GM18951 (cell line): Measurements from ENCODE around the gene FAM83B.

Experiments
- POLR2A ChIP-seq: IDR thresholded peaks from 4 replicates; pipeline ENCODE4 v1.6.1; 2011; ENCODE audit warnings: mild to moderate bottlenecking; ENCODE audit not compliant: insufficient read length, insufficient read depth; ENCODE audit errors: extremely low read depth
- in situ Hi-C: fragments of 300-500 bp; cut with MboI; formaldehyde crosslinking; loops from one replicate; pipeline ENCODE4 v1.12.0; 2022; ENCODE audit warnings: low sequenced_read_pairs, mixed read lengths, inconsistent platforms; ENCODE audit not compliant: unreplicated experiment

FAM83B gene

GRCh38 chr6:54896302-54896701 lies 49.7 kb downstream of the FAM83B start:
- in situ Hi-C loops: no loop called here
- TF ChIP-seq POLR2A: no peak

GRCh38 chr6:54897462-54898189 lies 51.1 kb downstream of the FAM83B start:
- in situ Hi-C loops: no loop called here
- TF ChIP-seq POLR2A: no peak

- in situ Hi-C loops: no loop called here
- TF ChIP-seq POLR2A: no peak
Observed at GRCh38 chr6:54898767-54899166, 52.2 kb downstream of the FAM83B start.

- no peak for TF ChIP-seq POLR2A
Observed at GRCh38 chr6:54899442-54899841, 52.9 kb downstream of the FAM83B start.

GRCh38 chr6:54899986-54900385 lies 53.4 kb downstream of the FAM83B start:
- TF ChIP-seq POLR2A: no peak
- in situ Hi-C loops: no loop called here

More at GRCh38 chr6:54899442-54899841, 52.9 kb downstream of the FAM83B start:
- in situ Hi-C loops: no loop called here

GRCh38 chr6:54900666-54901065 lies 54.1 kb downstream of the FAM83B start:
- in situ Hi-C loops: no loop called here
- TF ChIP-seq POLR2A: no peak

- in situ Hi-C loops: no loop called here
- no peak for TF ChIP-seq POLR2A
Observed at GRCh38 chr6:54903884-54904283, 57.3 kb downstream of the FAM83B start.

GRCh38 chr6:54907355-54907754 lies 60.8 kb downstream of the FAM83B start:
- no peak for TF ChIP-seq POLR2A
- in situ Hi-C loops: no loop called here

GRCh38 chr6:54909184-54909583 lies 62.6 kb downstream of the FAM83B start:
- no peak for TF ChIP-seq POLR2A
- in situ Hi-C loops: no loop called here

- in situ Hi-C loops: no loop called here
- no peak for TF ChIP-seq POLR2A
Observed at GRCh38 chr6:54910431-54910884, 63.9 kb downstream of the FAM83B start.

GRCh38 chr6:54910921-54911320 lies 64.3 kb downstream of the FAM83B start:
- in situ Hi-C loops: no loop called here
- TF ChIP-seq POLR2A: no peak

- in situ Hi-C loops: no loop called here
- TF ChIP-seq POLR2A: no peak
Observed at GRCh38 chr6:54913211-54913610, 66.6 kb downstream of the FAM83B start.

GRCh38 chr6:54916858-54917257 lies 70.3 kb downstream of the FAM83B start:
- in situ Hi-C loops: no loop called here
- TF ChIP-seq POLR2A: no peak

- no peak for TF ChIP-seq POLR2A
- in situ Hi-C loops: no loop called here
Observed at GRCh38 chr6:54920628-54921027, 74.1 kb downstream of the FAM83B start.
